H1 (cell line): ENCODE results near the gene GCNA. TPM values are rescaled to one million over a fixed set of nuclear protein-coding genes. Genes with fewer than 3 reads are reported as not detected.

Experiments
- BRCA1 ChIP-seq: IDR thresholded peaks from 2 replicates; pipeline ENCODE4 v1.6.1; 2012; ENCODE audit warnings: low read depth, low read length, improper control_type of control experiment
- CBX5 ChIP-seq: fragments of 300-800, 300-1000 bp; sonication (generic); IDR thresholded peaks from 2 replicates; pipeline ENCODE4 v1.7.1; 2016; ENCODE audit warnings: antibody characterized with exemption, low read length, low read depth
- CHD2 ChIP-seq: IDR thresholded peaks from 2 replicates; pipeline ENCODE4 v1.6.1; 2012; ENCODE audit warnings: low read length, improper control_type of control experiment
- EZH2 ChIP-seq: fragments of 200-600 bp; sonication (generic); IDR thresholded peaks from 2 replicates; pipeline ENCODE4 v1.7.1; 2012; ENCODE audit warnings: low read depth, mild to moderate bottlenecking, moderate library complexity, low read length, inconsistent platforms; ENCODE audit not compliant: severe bottlenecking
- HDAC6 ChIP-seq: IDR thresholded peaks from one replicate; pipeline ENCODE4 v1.7.1; 2012; ENCODE audit warnings: low read depth, mild to moderate bottlenecking, inconsistent platforms, low read length, moderate library complexity
- USF2 ChIP-seq: IDR thresholded peaks from 2 replicates; pipeline ENCODE4 v1.6.1; 2011; ENCODE audit warnings: low read length, improper control_type of control experiment
- polyA plus RNA-seq, 7 experiments: library from polyadenylated mRNA; depleted of rRNA in 3 of 7; stranded (reverse) in 5 of 7; unstranded in 2 of 7; fragments of >200 nt in 5 of 7; fragments of 200-250 nt in 2 of 7; gene quantifications; 1 replicate in 5 of 7; 2 replicates in 1 of 7; 4 replicates in 1 of 7; pipeline versions ENCODE4 v1.2.1 to v1.2.3, GENCODE V29; 2011 to 2013; ENCODE audit warnings: missing spikeins in 2 of 7, mixed read lengths in 2 of 7
- total RNA-seq: library from RNA; stranded (reverse); fragmentation: NEBNext Ultra II Directional; extraction: Animal tissue kit (Norgen Biotek cat#: 25700); gene quantifications from 2 replicates; pipeline ENCODE4 v1.2.1, GENCODE V29; 2021
- TF ChIP-seq, protein P1 (sequence below): fragments of 300-600 bp; sonication (generic); IDR thresholded peaks from 2 replicates; pipeline ENCODE4 v1.7.1; 2012; ENCODE audit warnings: low read length, moderate library complexity, mild to moderate bottlenecking, inconsistent platforms; ENCODE audit not compliant: insufficient replicate concordance

Gene GCNA
- total and polyA plus RNA-seq, 2 of the 8 experiments (the other 6 are each of a cell fraction or from before 2014, with no cell fraction given): 0.41 to 0.95 TPM

GRCh38 chrX:71604796-71605568, 26.7 kb downstream of the GCNA start (continued):
- TF ChIP-seq EZH2 (no peak), BRCA1 (no peak), CBX5 (no peak), USF2 (no peak), HDAC6 (no peak), CHD2 (no peak)
- TF ChIP-seq, protein P1, sequence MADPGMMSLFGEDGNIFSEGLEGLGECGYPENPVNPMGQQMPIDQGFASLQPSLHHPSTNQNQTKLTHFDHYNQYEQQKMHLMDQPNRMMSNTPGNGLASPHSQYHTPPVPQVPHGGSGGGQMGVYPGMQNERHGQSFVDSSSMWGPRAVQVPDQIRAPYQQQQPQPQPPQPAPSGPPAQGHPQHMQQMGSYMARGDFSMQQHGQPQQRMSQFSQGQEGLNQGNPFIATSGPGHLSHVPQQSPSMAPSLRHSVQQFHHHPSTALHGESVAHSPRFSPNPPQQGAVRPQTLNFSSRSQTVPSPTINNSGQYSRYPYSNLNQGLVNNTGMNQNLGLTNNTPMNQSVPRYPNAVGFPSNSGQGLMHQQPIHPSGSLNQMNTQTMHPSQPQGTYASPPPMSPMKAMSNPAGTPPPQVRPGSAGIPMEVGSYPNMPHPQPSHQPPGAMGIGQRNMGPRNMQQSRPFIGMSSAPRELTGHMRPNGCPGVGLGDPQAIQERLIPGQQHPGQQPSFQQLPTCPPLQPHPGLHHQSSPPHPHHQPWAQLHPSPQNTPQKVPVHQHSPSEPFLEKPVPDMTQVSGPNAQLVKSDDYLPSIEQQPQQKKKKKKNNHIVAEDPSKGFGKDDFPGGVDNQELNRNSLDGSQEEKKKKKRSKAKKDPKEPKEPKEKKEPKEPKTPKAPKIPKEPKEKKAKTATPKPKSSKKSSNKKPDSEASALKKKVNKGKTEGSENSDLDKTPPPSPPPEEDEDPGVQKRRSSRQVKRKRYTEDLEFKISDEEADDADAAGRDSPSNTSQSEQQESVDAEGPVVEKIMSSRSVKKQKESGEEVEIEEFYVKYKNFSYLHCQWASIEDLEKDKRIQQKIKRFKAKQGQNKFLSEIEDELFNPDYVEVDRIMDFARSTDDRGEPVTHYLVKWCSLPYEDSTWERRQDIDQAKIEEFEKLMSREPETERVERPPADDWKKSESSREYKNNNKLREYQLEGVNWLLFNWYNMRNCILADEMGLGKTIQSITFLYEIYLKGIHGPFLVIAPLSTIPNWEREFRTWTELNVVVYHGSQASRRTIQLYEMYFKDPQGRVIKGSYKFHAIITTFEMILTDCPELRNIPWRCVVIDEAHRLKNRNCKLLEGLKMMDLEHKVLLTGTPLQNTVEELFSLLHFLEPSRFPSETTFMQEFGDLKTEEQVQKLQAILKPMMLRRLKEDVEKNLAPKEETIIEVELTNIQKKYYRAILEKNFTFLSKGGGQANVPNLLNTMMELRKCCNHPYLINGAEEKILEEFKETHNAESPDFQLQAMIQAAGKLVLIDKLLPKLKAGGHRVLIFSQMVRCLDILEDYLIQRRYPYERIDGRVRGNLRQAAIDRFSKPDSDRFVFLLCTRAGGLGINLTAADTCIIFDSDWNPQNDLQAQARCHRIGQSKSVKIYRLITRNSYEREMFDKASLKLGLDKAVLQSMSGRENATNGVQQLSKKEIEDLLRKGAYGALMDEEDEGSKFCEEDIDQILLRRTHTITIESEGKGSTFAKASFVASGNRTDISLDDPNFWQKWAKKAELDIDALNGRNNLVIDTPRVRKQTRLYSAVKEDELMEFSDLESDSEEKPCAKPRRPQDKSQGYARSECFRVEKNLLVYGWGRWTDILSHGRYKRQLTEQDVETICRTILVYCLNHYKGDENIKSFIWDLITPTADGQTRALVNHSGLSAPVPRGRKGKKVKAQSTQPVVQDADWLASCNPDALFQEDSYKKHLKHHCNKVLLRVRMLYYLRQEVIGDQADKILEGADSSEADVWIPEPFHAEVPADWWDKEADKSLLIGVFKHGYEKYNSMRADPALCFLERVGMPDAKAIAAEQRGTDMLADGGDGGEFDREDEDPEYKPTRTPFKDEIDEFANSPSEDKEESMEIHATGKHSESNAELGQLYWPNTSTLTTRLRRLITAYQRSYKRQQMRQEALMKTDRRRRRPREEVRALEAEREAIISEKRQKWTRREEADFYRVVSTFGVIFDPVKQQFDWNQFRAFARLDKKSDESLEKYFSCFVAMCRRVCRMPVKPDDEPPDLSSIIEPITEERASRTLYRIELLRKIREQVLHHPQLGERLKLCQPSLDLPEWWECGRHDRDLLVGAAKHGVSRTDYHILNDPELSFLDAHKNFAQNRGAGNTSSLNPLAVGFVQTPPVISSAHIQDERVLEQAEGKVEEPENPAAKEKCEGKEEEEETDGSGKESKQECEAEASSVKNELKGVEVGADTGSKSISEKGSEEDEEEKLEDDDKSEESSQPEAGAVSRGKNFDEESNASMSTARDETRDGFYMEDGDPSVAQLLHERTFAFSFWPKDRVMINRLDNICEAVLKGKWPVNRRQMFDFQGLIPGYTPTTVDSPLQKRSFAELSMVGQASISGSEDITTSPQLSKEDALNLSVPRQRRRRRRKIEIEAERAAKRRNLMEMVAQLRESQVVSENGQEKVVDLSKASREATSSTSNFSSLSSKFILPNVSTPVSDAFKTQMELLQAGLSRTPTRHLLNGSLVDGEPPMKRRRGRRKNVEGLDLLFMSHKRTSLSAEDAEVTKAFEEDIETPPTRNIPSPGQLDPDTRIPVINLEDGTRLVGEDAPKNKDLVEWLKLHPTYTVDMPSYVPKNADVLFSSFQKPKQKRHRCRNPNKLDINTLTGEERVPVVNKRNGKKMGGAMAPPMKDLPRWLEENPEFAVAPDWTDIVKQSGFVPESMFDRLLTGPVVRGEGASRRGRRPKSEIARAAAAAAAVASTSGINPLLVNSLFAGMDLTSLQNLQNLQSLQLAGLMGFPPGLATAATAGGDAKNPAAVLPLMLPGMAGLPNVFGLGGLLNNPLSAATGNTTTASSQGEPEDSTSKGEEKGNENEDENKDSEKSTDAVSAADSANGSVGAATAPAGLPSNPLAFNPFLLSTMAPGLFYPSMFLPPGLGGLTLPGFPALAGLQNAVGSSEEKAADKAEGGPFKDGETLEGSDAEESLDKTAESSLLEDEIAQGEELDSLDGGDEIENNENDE: no peak
